IMR-90 (cell line): Measurements from ENCODE around the gene GPR35. TPM values are rescaled to one million over a fixed set of nuclear protein-coding genes. Genes with fewer than 3 reads are reported as not detected.

Source experiments
- ATAC-seq: fragments of 200-7000 bp; cut with Tn5 transposase; 2 replicates; pipeline ENCODE4 v1.9.1; 2020; ENCODE audit warnings: low read depth, mild to moderate bottlenecking, moderate library complexity
- BruUV-seq: library from RNA; stranded (reverse); fragments of 400-500 nt; replicated peaks from 2 replicates; lab custom pipeline; 2021; lab: Mats Ljungman, UMichigan
- CTCF ChIA-PET: fragments of 300-600 bp; formaldehyde crosslinking; extraction: SDS; loops from one replicate; lab custom pipeline; 2021; ENCODE audit warnings: antibody characterized with exemption; lab: Yijun Ruan, JAX
- POLR2A ChIA-PET: fragments of 300-600 bp; sonication (Branson Sonifier 250); formaldehyde crosslinking; loops from one replicate; lab custom pipeline; 2022; ENCODE audit warnings: antibody characterized with exemption; ENCODE audit not compliant: unreplicated experiment; lab: Charles Lee
- DNase-seq: peaks from one replicate; pipeline ENCODE4 v3.0.0; 2013
- H2AFZ ChIP-seq: replicated peaks from 2 replicates; pipeline ENCODE3; 2013; ENCODE audit warnings: low read length, mild to moderate bottlenecking; ENCODE audit not compliant: poor library complexity
- H2AK5ac ChIP-seq: 2 replicates; pipeline ENCODE4 v1.6.1; 2013; ENCODE audit warnings: low read depth, low read length, inconsistent platforms
- H2AK9ac ChIP-seq: replicated peaks from 2 replicates; pipeline ENCODE3; 2013; ENCODE audit warnings: mild to moderate bottlenecking, low read depth, low read length, moderate library complexity; ENCODE audit not compliant: poor library complexity
- H2BK120ac ChIP-seq: 2 replicates; pipeline ENCODE4 v1.6.1; 2013; ENCODE audit warnings: low read depth, low read length, inconsistent platforms
- H2BK15ac ChIP-seq: 3 replicates; pipeline ENCODE4 v1.6.1; 2013; ENCODE audit warnings: low read depth, low read length, inconsistent platforms
- H2BK20ac ChIP-seq: 2 replicates; pipeline ENCODE4 v1.6.1; 2013; ENCODE audit warnings: low read depth, mild to moderate bottlenecking, inconsistent platforms, low read length, moderate library complexity
- H2BK5ac ChIP-seq: 2 replicates; pipeline ENCODE4 v1.6.1; 2013; ENCODE audit warnings: mild to moderate bottlenecking, low read depth, low read length, inconsistent platforms; ENCODE audit not compliant: poor library complexity, severe bottlenecking
- H3K14ac ChIP-seq: replicated peaks from 2 replicates; pipeline ENCODE4 v1.6.1; 2013; ENCODE audit warnings: low read depth, low read length, inconsistent platforms
- H3K18ac ChIP-seq: 2 replicates; pipeline ENCODE4 v1.6.1; 2013; ENCODE audit warnings: low read depth, low read length, control low read depth
- H3K23ac ChIP-seq: 2 replicates; pipeline ENCODE4 v1.6.1; 2013; ENCODE audit warnings: low read depth, low read length, inconsistent platforms
- H3K27ac ChIP-seq: 2 replicates; pipeline ENCODE4 v1.5.1; 2013; ENCODE audit warnings: mild to moderate bottlenecking, control low read depth, low read length; ENCODE audit not compliant: insufficient read depth
- H3K27me3 ChIP-seq: 2 replicates; pipeline ENCODE4 v1.6.1; 2013; ENCODE audit warnings: low read length; ENCODE audit not compliant: control insufficient read depth, insufficient read depth
- H3K36me3 ChIP-seq: 2 replicates; pipeline ENCODE4 v1.6.1; 2013; ENCODE audit warnings: low read length, mixed read lengths; ENCODE audit not compliant: control insufficient read depth, insufficient read depth
- H3K4ac ChIP-seq: 2 replicates; pipeline ENCODE4 v1.6.1; 2013; ENCODE audit warnings: low read depth, low read length, inconsistent platforms
- H3K4me1 ChIP-seq: 2 replicates; pipeline ENCODE4 v1.6.1; 2013; ENCODE audit warnings: low read length, mixed read lengths; ENCODE audit not compliant: control insufficient read depth, insufficient read depth
- H3K4me2 ChIP-seq: 2 replicates; pipeline ENCODE4 v1.6.1; 2013; ENCODE audit warnings: low read depth, mild to moderate bottlenecking, control low read depth, low read length, moderate library complexity
- H3K4me3 ChIP-seq: 2 replicates; pipeline ENCODE4 v1.5.1; 2013; ENCODE audit warnings: low read depth, mild to moderate bottlenecking, control low read depth, low read length, moderate library complexity; ENCODE audit not compliant: insufficient read depth
- H3K56ac ChIP-seq: 2 replicates; pipeline ENCODE4 v1.6.1; 2013; ENCODE audit warnings: low read length, inconsistent platforms; ENCODE audit not compliant: insufficient read depth; ENCODE audit errors: extremely low read depth
- H3K79me1 ChIP-seq, 2 experiments: 2 replicates each; pipeline ENCODE4 v1.6.1; 2013; ENCODE audit warnings: low read length in 2 of 2, inconsistent platforms in 1 of 2, low read depth in 1 of 2
- H3K9ac ChIP-seq: 2 replicates; pipeline ENCODE4 v1.6.1; 2013; ENCODE audit warnings: low read depth, low read length, control low read depth
- H3K9me1 ChIP-seq: 2 replicates; pipeline ENCODE4 v1.6.1; 2013; ENCODE audit warnings: low read length, inconsistent platforms; ENCODE audit not compliant: insufficient read depth
- H3K9me3 ChIP-seq: 2 replicates; pipeline ENCODE4 v1.6.1; 2013; ENCODE audit warnings: low read length; ENCODE audit not compliant: control insufficient read depth, insufficient read depth
- H4K20me1 ChIP-seq: 2 replicates; pipeline ENCODE4 v1.6.1; 2013; ENCODE audit warnings: low read length, inconsistent platforms; ENCODE audit not compliant: insufficient read depth
- H4K5ac ChIP-seq: 2 replicates; pipeline ENCODE4 v1.6.1; 2013; ENCODE audit warnings: mild to moderate bottlenecking, low read depth, low read length, control low read depth
- H4K8ac ChIP-seq, 2 experiments: 2 replicates each; pipeline ENCODE4 v1.6.1; 2013; ENCODE audit warnings: low read depth in 2 of 2, low read length in 2 of 2, control low read depth in 1 of 2, inconsistent platforms in 1 of 2
- H4K91ac ChIP-seq: 2 replicates; pipeline ENCODE4 v1.6.1; 2013; ENCODE audit warnings: low read depth, low read length, inconsistent platforms; ENCODE audit not compliant: insufficient read depth
- CEBPB ChIP-seq: IDR thresholded peaks from 2 replicates; pipeline ENCODE4 v1.6.1; 2012; ENCODE audit warnings: low read depth, low read length, improper control_type of control experiment
- MAFK ChIP-seq: IDR thresholded peaks from 2 replicates; pipeline ENCODE4 v1.6.1; 2012; ENCODE audit warnings: low read depth, low read length, improper control_type of control experiment
- MAZ ChIP-seq: IDR thresholded peaks from 2 replicates; pipeline ENCODE4 v1.6.1; 2012; ENCODE audit warnings: low read depth, mild to moderate bottlenecking, low read length, improper control_type of control experiment, moderate library complexity, borderline replicate concordance
- RFX5 ChIP-seq: IDR thresholded peaks from 2 replicates; pipeline ENCODE4 v1.8.0; 2012; ENCODE audit warnings: low read depth, mild to moderate bottlenecking, low read length, moderate library complexity
- SMC3 ChIP-seq: fragments of 150-350 bp; IDR thresholded peaks from 2 replicates; pipeline ENCODE4 v1.6.1; 2016; ENCODE audit warnings: low read depth, mild to moderate bottlenecking, antibody characterized with exemption, low read length, moderate library complexity
- WGBS, 2 experiments: methylation state at CpG; one replicate each; pipeline versions ENCODE4 v1.1.5 to v1.1.7; 2013; ENCODE audit warnings: missing lambda C conversion rate in 2 of 2; ENCODE audit not compliant: insufficient read length in 1 of 2; ENCODE audit errors: extremely low coverage in 2 of 2; 5-methylcytosine and 5-hydroxymethylcytosine counted together
- dilution Hi-C: fragments of 300-500 bp; cut with HindIII; formaldehyde crosslinking; loops from one replicate; pipeline ENCODE4 v1.14.3; 2018; ENCODE audit warnings: low sequenced_read_pairs; ENCODE audit not compliant: unreplicated experiment
- in situ Hi-C: fragments of 300-500 bp; cut with MboI; formaldehyde crosslinking; loops from 3 replicates; pipeline ENCODE4 v1.14.3; 2019; ENCODE audit warnings: low sequenced_read_pairs, inconsistent platforms, mixed read lengths
- intact Hi-C: fragments of 100-400 bp; cut with micrococcal nuclease; formaldehyde crosslinking; loops from 2 replicates; pipeline ENCODE4 v1.10.0; 2022
- polyA plus RNA-seq, 3 experiments: library from polyadenylated mRNA; depleted of rRNA; stranded (reverse); fragments of >200 nt; gene quantifications; 2 replicates each; pipeline ENCODE4 v1.2.3, GENCODE V29; 2012; ENCODE audit warnings: low replicate concordance in 1 of 3
- total RNA-seq: library from RNA; depleted of rRNA; stranded (reverse); fragments of >200 nt; gene quantifications from 2 replicates; pipeline ENCODE4 v1.2.3, GENCODE V29; 2012
- TF ChIP-seq, protein P1 (sequence below): conservative IDR thresholded peaks from 2 replicates; pipeline ENCODE4 v1.5.1; 2012; ENCODE audit warnings: mild to moderate bottlenecking, low read depth, low read length, improper control_type of control experiment
- TF ChIP-seq, protein P2 (sequence below): fragments of 150-350 bp; IDR thresholded peaks from 2 replicates; pipeline ENCODE4 v1.6.1; 2016; ENCODE audit warnings: low read depth, mild to moderate bottlenecking, low read length, moderate library complexity, borderline replicate concordance

The GPR35 gene
- total and polyA plus RNA-seq, 2 of the 4 experiments (the other 2 are of a cell fraction) = 0.31 TPM; not detected in 1

DNA sequence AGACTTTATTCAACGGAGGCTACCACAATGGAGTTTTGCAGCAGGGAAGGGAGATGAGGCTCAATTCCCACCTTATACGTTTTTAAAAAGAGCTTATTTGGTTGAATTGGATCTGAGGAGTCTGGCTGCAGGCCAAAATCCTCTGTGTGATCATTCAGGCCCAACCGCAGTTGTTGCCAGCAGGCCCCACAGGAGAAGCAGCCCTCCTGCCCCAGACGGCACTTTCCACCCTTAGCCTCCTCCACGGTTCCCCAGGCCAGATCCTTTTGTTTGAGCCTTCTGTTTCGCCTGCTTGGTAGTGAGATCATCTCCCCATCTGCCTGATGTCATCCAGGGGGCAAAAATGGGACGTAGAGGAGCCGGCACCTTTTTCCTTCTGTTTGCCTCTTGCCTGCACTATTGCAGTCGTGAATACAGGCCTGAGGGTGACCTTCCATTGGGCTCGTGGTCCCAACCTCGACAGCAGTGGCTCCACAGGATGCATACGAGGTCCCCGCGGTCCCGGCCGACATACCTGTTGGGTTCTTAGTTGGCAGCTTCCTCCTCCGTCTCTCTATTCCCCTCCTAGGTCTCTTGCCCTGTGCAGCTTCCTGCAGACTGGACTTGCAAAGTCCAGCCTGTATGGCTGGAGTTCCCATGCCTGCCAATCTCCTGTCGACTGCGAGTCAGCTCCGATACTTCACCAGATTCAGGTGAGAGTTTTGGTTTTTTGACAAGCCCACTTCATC is 9.3 kb upstream of the GPR35 start:
- H2AFZ ChIP-seq = no peak overlapping the region
- no peak overlapping the region for H3K4me3 ChIP-seq
- no peak overlapping the region for H4K91ac ChIP-seq
- POLR2A ChIA-PET = no interaction called here
- H4K5ac ChIP-seq = no peak overlapping the region
- H4K8ac ChIP-seq = no peak overlapping the region
- no TSS peak for BruUV-seq
- H3K4ac ChIP-seq = no peak overlapping the region
- dilution Hi-C loops = no loop called here
- H2BK20ac ChIP-seq = no peak overlapping the region
- H3K14ac ChIP-seq = no peak overlapping the region
- no peak overlapping the region for H2AK5ac ChIP-seq
- no peaks in the 10 kb centered on the region for H4K20me1 ChIP-seq
- no peak overlapping the region for H3K4me2 ChIP-seq
- H3K79me1 ChIP-seq = no peaks in the 10 kb centered on the region
- H2BK5ac ChIP-seq = no peak overlapping the region
- no peak overlapping the region for H3K27ac ChIP-seq
- WGBS, 2 experiments = 59% methylated on average over 7 of the region's 20 CpGs; no CpG with 5 or more reads in 1 of the 2 experiments
- no peaks in the 10 kb centered on the region for H3K9me1 ChIP-seq
- intact Hi-C loops = no loop called here
- in situ Hi-C loops = no loop called here
- ATAC-seq (no peak), DNase-seq (no peak)
- H3K56ac ChIP-seq = no peak overlapping the region
- H2AK9ac ChIP-seq = no peak overlapping the region
- H3K36me3 ChIP-seq = no peaks in the 10 kb centered on the region
- no peak for TF ChIP-seq MAFK
- TF ChIP-seq, protein P1, sequence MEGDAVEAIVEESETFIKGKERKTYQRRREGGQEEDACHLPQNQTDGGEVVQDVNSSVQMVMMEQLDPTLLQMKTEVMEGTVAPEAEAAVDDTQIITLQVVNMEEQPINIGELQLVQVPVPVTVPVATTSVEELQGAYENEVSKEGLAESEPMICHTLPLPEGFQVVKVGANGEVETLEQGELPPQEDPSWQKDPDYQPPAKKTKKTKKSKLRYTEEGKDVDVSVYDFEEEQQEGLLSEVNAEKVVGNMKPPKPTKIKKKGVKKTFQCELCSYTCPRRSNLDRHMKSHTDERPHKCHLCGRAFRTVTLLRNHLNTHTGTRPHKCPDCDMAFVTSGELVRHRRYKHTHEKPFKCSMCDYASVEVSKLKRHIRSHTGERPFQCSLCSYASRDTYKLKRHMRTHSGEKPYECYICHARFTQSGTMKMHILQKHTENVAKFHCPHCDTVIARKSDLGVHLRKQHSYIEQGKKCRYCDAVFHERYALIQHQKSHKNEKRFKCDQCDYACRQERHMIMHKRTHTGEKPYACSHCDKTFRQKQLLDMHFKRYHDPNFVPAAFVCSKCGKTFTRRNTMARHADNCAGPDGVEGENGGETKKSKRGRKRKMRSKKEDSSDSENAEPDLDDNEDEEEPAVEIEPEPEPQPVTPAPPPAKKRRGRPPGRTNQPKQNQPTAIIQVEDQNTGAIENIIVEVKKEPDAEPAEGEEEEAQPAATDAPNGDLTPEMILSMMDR = no peak
- no peak for TF ChIP-seq SMC3
- TF ChIP-seq MAZ = no peak
- TF ChIP-seq CEBPB = no peak
- TF ChIP-seq RFX5 = no peak
- TF ChIP-seq, protein P2, sequence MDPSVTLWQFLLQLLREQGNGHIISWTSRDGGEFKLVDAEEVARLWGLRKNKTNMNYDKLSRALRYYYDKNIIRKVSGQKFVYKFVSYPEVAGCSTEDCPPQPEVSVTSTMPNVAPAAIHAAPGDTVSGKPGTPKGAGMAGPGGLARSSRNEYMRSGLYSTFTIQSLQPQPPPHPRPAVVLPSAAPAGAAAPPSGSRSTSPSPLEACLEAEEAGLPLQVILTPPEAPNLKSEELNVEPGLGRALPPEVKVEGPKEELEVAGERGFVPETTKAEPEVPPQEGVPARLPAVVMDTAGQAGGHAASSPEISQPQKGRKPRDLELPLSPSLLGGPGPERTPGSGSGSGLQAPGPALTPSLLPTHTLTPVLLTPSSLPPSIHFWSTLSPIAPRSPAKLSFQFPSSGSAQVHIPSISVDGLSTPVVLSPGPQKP = no peak
- H3K23ac ChIP-seq = no peak overlapping the region
- no peak overlapping the region for H3K18ac ChIP-seq
- CTCF ChIA-PET = no interaction called here
- H3K9ac ChIP-seq = no peak overlapping the region
- H3K27me3 ChIP-seq = no peaks in the 10 kb centered on the region
- no peaks in the 10 kb centered on the region; the same call in none of the 2 replicates for H3K9me3 ChIP-seq
- H2BK120ac ChIP-seq = no peak overlapping the region
- peaks cover 8% of the 10 kb centered on the region for H3K4me1 ChIP-seq
- H2BK15ac ChIP-seq = no peak overlapping the region
